CD4-positive, alpha-beta T cell treated with Interferon alpha-2 for 1 hour (primary cell): ENCODE results near the gene ABLIM2.

Experiments
- DNase-seq, 2 donors: peaks; one replicate each; pipeline ENCODE4 v3.0.0-alpha.2; 2020 to 2022

Gene ABLIM2

GRCh38 chr4:8115916-8116315 is 42.7 kb downstream of the ABLIM2 start:
- no peak for DNase-seq

- DNase-seq: no peak
Measured at GRCh38 chr4:8115203-8115520, 43.5 kb downstream of the ABLIM2 start.

GRCh38 chr4:8114456-8115202 is 44.0 kb downstream of the ABLIM2 start:
- DNase-seq: no peak

- no peak for DNase-seq
Measured at GRCh38 chr4:8113611-8114377, 44.8 kb downstream of the ABLIM2 start.

- DNase-seq: no peak
Measured at GRCh38 chr4:8112672-8113071, 45.9 kb downstream of the ABLIM2 start.

- no peak for DNase-seq
Measured at GRCh38 chr4:8112036-8112576, 46.5 kb downstream of the ABLIM2 start.

- DNase-seq: no peak
Measured at GRCh38 chr4:8110071-8110986, 48.3 kb downstream of the ABLIM2 start.

GRCh38 chr4:8109406-8110065 is 49.1 kb downstream of the ABLIM2 start:
- no peak for DNase-seq

- no peak for DNase-seq
Measured at GRCh38 chr4:8108991-8109390, 49.6 kb downstream of the ABLIM2 start.

GRCh38 chr4:8108261-8108660 is 50.4 kb downstream of the ABLIM2 start:
- DNase-seq: no peak

- DNase-seq: no peak
Measured at GRCh38 chr4:8107146-8107657, 51.4 kb downstream of the ABLIM2 start.

GRCh38 chr4:8106451-8107025 is 52.1 kb downstream of the ABLIM2 start:
- DNase-seq: no peak

GRCh38 chr4:8105306-8106100 is 53.1 kb downstream of the ABLIM2 start:
- no peak for DNase-seq

- DNase-seq: no peak
Measured at GRCh38 chr4:8104491-8105305, 53.9 kb downstream of the ABLIM2 start.

- no peak for DNase-seq
Measured at GRCh38 chr4:8103421-8104390, 54.9 kb downstream of the ABLIM2 start.

- no peak for DNase-seq
Measured at GRCh38 chr4:8102831-8103230, 55.8 kb downstream of the ABLIM2 start.

- DNase-seq: no peak
Measured at GRCh38 chr4:8102076-8102355, 56.6 kb downstream of the ABLIM2 start.

GRCh38 chr4:8101213-8102075 is 57.2 kb downstream of the ABLIM2 start:
- DNase-seq: no peak
